C4-2B (cell line): ENCODE results near the gene UBXN2A.
"Not testable (repeated sequence)": the region's sequence is repeated elsewhere in the genome, so short reads cannot be mapped to it uniquely, and the experiment has no call there.

Experiments used
- H3K27ac ChIP-seq: fragments of 450-650 bp; 2 replicates; pipeline ENCODE4 v1.5.1; 2017
- CTCF ChIP-seq: fragments of 450-650 bp; conservative IDR thresholded peaks from 2 replicates; pipeline ENCODE4 v1.5.1; 2017; ENCODE audit warnings: mild to moderate bottlenecking
- ZFX ChIP-seq: fragments of 450-650 bp; IDR thresholded peaks from 2 replicates; pipeline ENCODE4 v1.6.1; 2017

Gene UBXN2A

DNA sequence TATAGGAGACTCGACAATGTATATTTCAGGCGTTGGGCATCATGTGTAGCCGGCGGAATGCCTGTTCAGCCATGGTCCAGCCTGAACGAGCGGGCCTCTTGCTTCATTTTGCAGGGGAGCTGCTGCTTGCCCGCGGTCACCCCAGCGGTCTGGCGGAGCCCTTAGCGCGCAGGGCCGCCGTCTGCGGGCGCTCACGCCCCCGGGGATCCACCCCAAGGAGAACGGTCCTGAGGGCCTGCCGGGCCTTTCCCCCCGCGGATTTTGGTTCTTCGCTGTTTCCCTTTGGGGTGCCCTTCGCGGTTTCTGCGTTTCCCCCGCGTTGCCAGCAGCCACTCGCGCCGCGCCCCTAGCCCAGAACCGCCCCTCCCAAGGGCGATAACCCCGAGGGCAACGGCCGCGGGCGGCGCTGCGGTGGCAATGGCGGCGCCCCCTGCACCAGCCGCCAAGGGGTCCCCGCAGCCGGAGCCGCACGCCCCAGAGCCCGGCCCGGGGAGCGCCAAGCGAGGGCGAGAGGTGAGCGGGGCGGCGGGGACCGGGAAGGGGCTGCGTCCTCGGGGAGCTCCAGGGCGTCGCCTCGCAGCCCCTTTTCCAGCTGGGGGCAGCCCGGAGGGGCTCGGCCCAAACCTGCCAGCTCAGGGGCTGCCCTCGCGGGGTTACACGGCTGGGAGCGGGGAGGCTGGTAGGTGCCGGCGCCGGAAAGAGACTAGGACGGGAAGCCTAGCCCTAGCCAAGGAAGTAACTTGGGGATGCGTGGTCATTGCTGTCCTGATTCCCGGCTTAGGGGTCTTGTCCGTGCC, 69.6 kb downstream of the UBXN2A start, which contains the start of gene MFSD2B:
Gene MFSD2B (plus strand): TSS at position 406 of the 797 bp plus-strand sequence. CDS start 12 bp downstream, at position 418.
- H3K27ac ChIP-seq = no peak within 1 kb of the TSS
- TF ChIP-seq CTCF = no peak
- no peak for TF ChIP-seq ZFX

DNA sequence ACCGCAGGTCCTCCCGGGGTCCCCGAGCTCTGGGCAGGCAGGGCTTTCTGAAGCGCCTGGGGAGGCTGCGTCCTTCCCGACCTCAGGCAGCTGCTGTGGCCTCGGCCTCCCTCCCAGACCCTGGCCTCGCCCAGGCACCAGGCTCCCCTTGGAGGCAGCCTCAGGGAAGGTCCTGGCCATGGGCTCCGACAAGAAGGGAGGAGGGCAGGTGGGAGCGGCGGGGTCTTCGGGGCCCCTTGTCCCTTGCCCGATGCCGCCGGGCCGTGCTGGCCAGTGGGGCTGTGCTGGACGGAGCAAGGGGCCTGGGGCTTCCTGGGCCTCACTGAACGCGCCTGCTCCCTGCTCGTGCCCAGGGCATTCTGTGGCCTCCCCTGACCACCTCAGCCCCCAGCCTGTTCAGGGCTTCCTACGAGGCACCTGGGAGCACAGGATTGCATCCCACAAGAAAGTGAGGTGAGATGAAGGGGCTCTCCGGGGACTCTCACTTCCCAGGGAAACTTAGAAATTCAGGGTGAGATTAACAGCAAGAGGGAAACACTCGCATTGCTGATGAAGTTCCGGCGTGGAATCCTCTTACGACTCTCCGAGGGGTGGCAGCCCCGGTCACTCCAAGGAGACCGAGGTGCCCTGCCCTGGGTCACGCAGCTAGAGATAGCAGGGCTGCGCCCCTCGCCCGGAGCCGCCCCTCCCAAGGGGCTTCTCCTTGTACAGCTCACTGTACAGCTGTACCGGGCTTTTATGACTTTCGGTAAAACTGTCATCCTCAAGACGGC, 70.4 kb downstream of the UBXN2A start:
- no peak for TF ChIP-seq CTCF
- no peak for TF ChIP-seq ZFX
- no peak overlapping the region for H3K27ac ChIP-seq

- H3K27ac ChIP-seq = no peak overlapping the region
- TF ChIP-seq CTCF (no peak), ZFX (no peak)
Measured at GRCh38 chr2:24011250-24012104, 71.2 kb downstream of the UBXN2A start.

- H3K27ac ChIP-seq = no peak overlapping the region
- no peak for TF ChIP-seq CTCF
- no peak for TF ChIP-seq ZFX
Measured at GRCh38 chr2:24012521-24013188, 72.4 kb downstream of the UBXN2A start.

DNA sequence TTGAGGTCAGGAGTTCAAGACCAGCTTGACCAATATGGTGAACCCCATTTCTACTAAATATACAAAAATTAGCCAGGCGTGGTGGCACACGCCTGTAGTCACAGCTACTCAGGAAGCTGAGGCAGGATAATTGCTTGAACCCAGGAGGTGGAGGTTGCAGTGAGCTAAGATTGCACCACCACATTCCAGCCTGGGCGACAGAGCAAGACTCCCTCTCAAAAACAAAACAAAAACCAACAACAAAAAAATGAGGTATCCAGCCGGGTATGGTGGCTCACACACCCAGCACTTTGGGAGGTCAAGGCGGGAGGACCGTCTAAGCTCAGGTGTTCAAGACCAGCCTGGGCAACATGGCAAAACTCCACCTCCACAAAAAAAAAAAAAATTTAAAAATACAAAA, 74.6 kb downstream of the UBXN2A start:
- not testable (repeated sequence) for H3K27ac ChIP-seq

GRCh38 chr2:24015562-24016375, 75.5 kb downstream of the UBXN2A start:
- H3K27ac ChIP-seq = no peak overlapping the region
- TF ChIP-seq ZFX (no peak), CTCF (no peak)
